IMR-90 (cell line): Measurements from ENCODE around the gene BHLHA9.

Experiments
- BHLHE40 ChIP-seq: fragments of 150-350 bp; IDR thresholded peaks from 2 replicates; pipeline ENCODE4 v1.6.1; 2016; ENCODE audit warnings: mild to moderate bottlenecking, low read depth, low read length
- MAZ ChIP-seq: IDR thresholded peaks from 2 replicates; pipeline ENCODE4 v1.6.1; 2012; ENCODE audit warnings: low read depth, mild to moderate bottlenecking, low read length, improper control_type of control experiment, moderate library complexity, borderline replicate concordance
- TF ChIP-seq, protein P1 (sequence below): fragments of 150-350 bp; IDR thresholded peaks from 2 replicates; pipeline ENCODE4 v1.6.1; 2017; ENCODE audit warnings: mild to moderate bottlenecking, antibody characterized with exemption, low read length, low read depth
- TF ChIP-seq, protein P2 (sequence below): conservative IDR thresholded peaks from 2 replicates; pipeline ENCODE4 v1.5.1; 2012; ENCODE audit warnings: mild to moderate bottlenecking, low read depth, low read length, improper control_type of control experiment

DNA sequence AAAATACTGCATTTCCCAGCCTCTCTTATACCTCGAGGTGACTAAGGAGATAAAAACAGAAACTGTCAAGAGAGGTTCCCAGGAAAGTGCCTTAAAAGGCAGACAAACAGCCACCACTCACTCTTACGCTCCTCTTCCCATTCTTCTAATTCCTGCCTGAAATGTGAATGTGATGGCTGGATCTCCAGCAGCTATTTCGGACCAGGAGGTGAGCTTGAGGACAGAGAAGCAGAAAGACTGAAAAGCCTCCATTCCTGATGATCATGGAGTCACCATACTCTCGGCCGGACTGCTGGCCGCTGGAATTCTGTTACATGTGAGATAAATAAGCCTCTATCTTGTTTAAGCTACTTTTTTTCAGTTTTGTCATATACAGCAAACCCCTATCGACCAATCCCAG lies 49.0 kb upstream of the BHLHA9 start:
- TF ChIP-seq, protein P1, sequence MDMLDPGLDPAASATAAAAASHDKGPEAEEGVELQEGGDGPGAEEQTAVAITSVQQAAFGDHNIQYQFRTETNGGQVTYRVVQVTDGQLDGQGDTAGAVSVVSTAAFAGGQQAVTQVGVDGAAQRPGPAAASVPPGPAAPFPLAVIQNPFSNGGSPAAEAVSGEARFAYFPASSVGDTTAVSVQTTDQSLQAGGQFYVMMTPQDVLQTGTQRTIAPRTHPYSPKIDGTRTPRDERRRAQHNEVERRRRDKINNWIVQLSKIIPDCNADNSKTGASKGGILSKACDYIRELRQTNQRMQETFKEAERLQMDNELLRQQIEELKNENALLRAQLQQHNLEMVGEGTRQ: no peak
- TF ChIP-seq, protein P2, sequence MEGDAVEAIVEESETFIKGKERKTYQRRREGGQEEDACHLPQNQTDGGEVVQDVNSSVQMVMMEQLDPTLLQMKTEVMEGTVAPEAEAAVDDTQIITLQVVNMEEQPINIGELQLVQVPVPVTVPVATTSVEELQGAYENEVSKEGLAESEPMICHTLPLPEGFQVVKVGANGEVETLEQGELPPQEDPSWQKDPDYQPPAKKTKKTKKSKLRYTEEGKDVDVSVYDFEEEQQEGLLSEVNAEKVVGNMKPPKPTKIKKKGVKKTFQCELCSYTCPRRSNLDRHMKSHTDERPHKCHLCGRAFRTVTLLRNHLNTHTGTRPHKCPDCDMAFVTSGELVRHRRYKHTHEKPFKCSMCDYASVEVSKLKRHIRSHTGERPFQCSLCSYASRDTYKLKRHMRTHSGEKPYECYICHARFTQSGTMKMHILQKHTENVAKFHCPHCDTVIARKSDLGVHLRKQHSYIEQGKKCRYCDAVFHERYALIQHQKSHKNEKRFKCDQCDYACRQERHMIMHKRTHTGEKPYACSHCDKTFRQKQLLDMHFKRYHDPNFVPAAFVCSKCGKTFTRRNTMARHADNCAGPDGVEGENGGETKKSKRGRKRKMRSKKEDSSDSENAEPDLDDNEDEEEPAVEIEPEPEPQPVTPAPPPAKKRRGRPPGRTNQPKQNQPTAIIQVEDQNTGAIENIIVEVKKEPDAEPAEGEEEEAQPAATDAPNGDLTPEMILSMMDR: no peak
- TF ChIP-seq MAZ: no peak
- TF ChIP-seq BHLHE40: no peak
